Pancreas (tissue), 10 donors: ENCODE data around the gene MSH4. TPM values are rescaled to one million over a fixed set of nuclear protein-coding genes. Genes with fewer than 3 reads are reported as not detected.

Experiments
- ATAC-seq, 4 donors: fragments of 200-7000 bp; cut with Tn5 transposase; one replicate each; pipeline versions ENCODE4 v1.8.0 to v1.9.1; 2020; ENCODE audit warnings: mild to moderate bottlenecking in 4 of 4, moderate library complexity in 4 of 4
- DNase-seq, 6 donors: peaks; one replicate each; pipeline ENCODE4 v3.0.0-alpha.2; 2020
- FAIRE-seq: peaks from 2 replicates; lab custom pipeline; 2012; peaks lifted over from hg19 to GRCh38; lab: Jason Lieb, UNC
- H3K27ac ChIP-seq, 4 donors: fragments of 200-600 bp; sonication (generic); 1 replicate in 3 of 4; 2 replicates in 1 of 4; pipeline versions ENCODE4 v1.5.0 to v1.8.0; 2020
- H3K27me3 ChIP-seq, 4 donors: fragments of 200-600 bp; one replicate each; pipeline ENCODE4 v1.8.0; 2021
- H3K36me3 ChIP-seq, 3 donors: fragments of 200-600 bp; sonication (generic) in 1 of 3; one replicate each; pipeline versions ENCODE4 v1.5.0 to v1.8.0; 2020 to 2021
- H3K4me1 ChIP-seq, 3 donors: fragments of 200-600 bp; one replicate each; pipeline ENCODE4 v1.8.0; 2021
- H3K4me3 ChIP-seq, 4 donors: fragments of 200-600 bp; sonication (generic) in 2 of 4; one replicate each; pipeline versions ENCODE4 v1.5.0 to v1.8.0; 2020 to 2021
- H3K9me3 ChIP-seq, 4 donors: fragments of 200-600 bp; one replicate each; pipeline ENCODE4 v1.8.0; 2021
- CTCF ChIP-seq, 4 donors: fragments of 200-600 bp; sonication (generic) in 3 of 4; IDR thresholded peaks; one replicate each; pipeline versions ENCODE4 v1.5.0 to v1.8.0; 2021; ENCODE audit warnings: antibody characterized with exemption in 4 of 4
- WGBS, 2 donors: extraction: QIAGEN DNeasy Blood & Tissue Kit; methylation state at CpG; one replicate each; pipeline ENCODE4 v1.1.7; 2013; 5-methylcytosine and 5-hydroxymethylcytosine counted together
- intact Hi-C, 3 donors: fragments of 100-400 bp; cut with DNase I; formaldehyde crosslinking; loops; one replicate each; pipeline versions ENCODE4 v1.11.1 to v1.14.2; 2022
- polyA plus RNA-seq, 2 donors: library from polyadenylated mRNA; stranded (reverse); fragments of 200-250 nt; gene quantifications; one replicate each; pipeline ENCODE4 v1.2.3, GENCODE V29; 2013
- total RNA-seq, 6 donors: library from RNA; stranded (reverse); fragmentation: NEBNext Ultra II Directional in 4 of 6; extraction: Animal tissue kit (Norgen Biotek cat#: 25700) in 4 of 6; gene quantifications; one replicate each; pipeline versions ENCODE4 v1.2.1 to v1.2.4, GENCODE V29; 2021 to 2023
- donor health status: healthy with polysubstance abuse.
- donor health status: DM: no; HTN: no; CAD: no; lungs with moderate emphysema.
- donor health status: DM: no; HTN: no; CAD: no.
- donor health status: control.
- donor health status: control.
- donor health status: Bipolar disorder and iron deficiency.
- donor health status: DM: yes; HTN: yes; CAD: no.
- donor health status: DM: no; HTN: no; CAD: no.
- donor health status: DM: no; HTN: no; CAD: no.
- donor health status: DM: yes; HTN: yes; CAD: no.

MSH4 gene
- total and polyA plus RNA-seq, 8 donors: 0.09 to 0.19 (median 0.13) TPM

GRCh38 chr1:75785320-75785982 is 11.2 kb upstream of the MSH4 start:
- no peak for DNase-seq
- H3K27me3 ChIP-seq: no peaks in the 10 kb centered on the region
- H3K4me3 ChIP-seq: peak overlapping the region; percentile 28 to 71 (median 66)
- peaks cover 18 to 33% (median 22%) of the 10 kb centered on the region in 3 donors for H3K4me1 ChIP-seq
- no peak for TF ChIP-seq CTCF (IDR thresholded peaks at IDR 0.05)
- H3K9me3 ChIP-seq: no peaks in the 10 kb centered on the region
- intact Hi-C loops: no loop called here
- H3K27ac ChIP-seq: peak overlapping the region; percentile 67 to 90 (median 77)
- FAIRE-seq: no peak
- WGBS, 2 donors: 11 to 12% methylated on average over 9 of the region's 9 CpGs
- peak; percentile 24 to 56 (median 49) for ATAC-seq
- peaks cover 0 to 5% (median 0%) of the 10 kb centered on the region in 3 donors for H3K36me3 ChIP-seq

- no peaks in the 10 kb centered on the region for H3K9me3 ChIP-seq
- H3K36me3 ChIP-seq: peaks cover 0 to 10% (median 0%) of the 10 kb centered on the region in 3 donors
- ATAC-seq (peak; percentile 99 to 100 (median 100)), FAIRE-seq (peak; percentile 47), DNase-seq (peak; percentile 92 to 97 (median 94))
- H3K27ac ChIP-seq: peak within 1 kb of the TSS; percentile 67 to 90 (median 77)
- intact Hi-C loops: no loop called here
- H3K27me3 ChIP-seq: no peaks in the 10 kb centered on the region
- H3K4me1 ChIP-seq: peaks cover 20 to 40% (median 27%) of the 10 kb centered on the region in 3 donors
- no peak for TF ChIP-seq CTCF (IDR thresholded peaks at IDR 0.05)
- peak within 1 kb of the TSS; percentile 55 to 71 (median 66) for H3K4me3 ChIP-seq
- WGBS, 2 donors: 0% methylated on average over 28 of the region's 28 CpGs
Observed at GRCh38 chr1:75785983-75786853, 10.5 kb upstream of the MSH4 start, which contains the start of gene RABGGTB. RABGGTB (plus strand) TSS chr1:75786256; CDS start chr1:75786272, 16 bp downstream.

- ATAC-seq (no peak), DNase-seq (no peak), FAIRE-seq (no peak)
- intact Hi-C loops: no loop called here
- H3K27me3 ChIP-seq: no peaks in the 10 kb centered on the region
- H3K4me1 ChIP-seq: peaks cover 22 to 40% (median 27%) of the 10 kb centered on the region in 3 donors
- peak overlapping the region; percentile 55 to 71 (median 66) for H3K4me3 ChIP-seq
- peaks cover 0 to 14% (median 6%) of the 10 kb centered on the region in 3 donors for H3K36me3 ChIP-seq
- WGBS, 2 donors: 1 to 5% methylated on average over 10 of the region's 10 CpGs
- no peak for TF ChIP-seq CTCF (IDR thresholded peaks at IDR 0.05)
- H3K9me3 ChIP-seq: no peaks in the 10 kb centered on the region
- H3K27ac ChIP-seq: peak overlapping the region in 2 of 4 donors; percentile 83 to 90
Observed at GRCh38 chr1:75786901-75787493, 9.7 kb upstream of the MSH4 start.

- WGBS, 2 donors: 12 to 19% methylated on average over 4 of the region's 4 CpGs
- no peaks in the 10 kb centered on the region for H3K9me3 ChIP-seq
- no peaks in the 10 kb centered on the region for H3K27me3 ChIP-seq
- H3K27ac ChIP-seq: peak overlapping the region in 1 of 4 donors; percentile 83
- H3K4me1 ChIP-seq: peaks cover 22 to 40% (median 27%) of the 10 kb centered on the region in 3 donors
- peaks cover 0 to 19% (median 10%) of the 10 kb centered on the region in 3 donors for H3K36me3 ChIP-seq
- H3K4me3 ChIP-seq: peak overlapping the region; percentile 55 to 71 (median 66)
- DNase-seq (no peak), FAIRE-seq (no peak), ATAC-seq (no peak)
- intact Hi-C loops: no loop called here
- no peak for TF ChIP-seq CTCF (IDR thresholded peaks at IDR 0.05)
Observed at GRCh38 chr1:75787524-75787923, 9.2 kb upstream of the MSH4 start.
